Effector CD4-positive, alpha-beta T cell (primary cell): Measurements from ENCODE around the gene MAPKAPK3.

Experiments used
- DNase-seq: peaks from one replicate; pipeline ENCODE4 v3.0.0-alpha.2; 2020

Gene MAPKAPK3

DNA sequence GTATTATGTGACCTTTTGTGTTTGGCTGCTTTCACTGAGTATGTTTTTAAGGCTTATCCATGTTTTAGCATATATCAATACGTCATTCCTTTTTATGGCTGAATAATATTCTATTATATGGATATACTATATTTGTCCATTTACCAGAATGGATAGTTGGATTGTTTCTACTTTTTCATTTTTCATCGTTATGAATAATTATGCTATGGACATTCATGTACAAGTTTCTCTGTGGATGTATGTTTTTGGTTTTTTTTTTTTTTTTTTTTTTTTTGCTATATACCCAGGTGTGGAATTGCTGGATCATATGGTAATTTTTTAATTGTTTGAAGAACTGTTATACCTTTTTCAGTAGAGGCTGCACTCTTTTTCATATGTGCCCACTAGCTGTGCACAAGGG lies 81.3 kb downstream of the MAPKAPK3 start:
- DNase-seq = no peak
